Measurements from ENCODE around the gene SH3RF3. TPM values are rescaled to one million over a fixed set of nuclear protein-coding genes. Genes with fewer than 3 reads are reported as not detected.
"Not testable (repeated sequence)": the region's sequence is repeated elsewhere in the genome, so short reads cannot be mapped to it uniquely, and the experiment has no call there.

Gene SH3RF3
- total RNA-seq, 4 donors from 2014 or later = 2.8 to 5.7 (median 3.0) TPM

DNA sequence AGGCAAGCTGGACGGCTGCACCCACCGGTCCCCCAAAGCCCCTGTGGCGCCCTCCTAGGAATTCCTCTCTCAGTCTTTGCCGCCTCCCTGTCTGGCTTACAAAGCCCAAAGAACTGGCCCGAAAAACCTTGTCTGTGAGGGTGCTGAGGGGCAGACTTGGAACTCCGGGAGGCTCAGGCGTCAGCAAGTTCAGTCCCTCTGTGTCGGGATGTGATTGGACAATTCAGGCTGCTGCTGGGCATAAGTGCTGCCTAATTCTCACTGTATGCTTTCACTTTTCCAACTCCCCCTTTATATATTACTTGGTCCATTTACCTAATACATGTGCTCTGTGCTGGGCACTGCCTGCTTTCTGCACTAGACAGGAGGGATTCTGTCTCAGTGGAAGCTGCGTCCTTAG lies 20.3 kb upstream of the SH3RF3 start:
- in situ Hi-C loops (cut with MboI; ENCODE audit: low sequenced_read_pairs in 4 of 4) = no loop called here
- H3K4me3 ChIP-seq = no peak overlapping the region
- no peak overlapping the region for H3K27ac ChIP-seq
- no peaks in the 10 kb centered on the region for H3K27me3 ChIP-seq
- H3K4me1 ChIP-seq = no peaks in the 10 kb centered on the region
- no peak for DNase-seq
- no peak for TF ChIP-seq POLR2A (IDR thresholded peaks at IDR 0.05)
- TF ChIP-seq, protein P1, sequence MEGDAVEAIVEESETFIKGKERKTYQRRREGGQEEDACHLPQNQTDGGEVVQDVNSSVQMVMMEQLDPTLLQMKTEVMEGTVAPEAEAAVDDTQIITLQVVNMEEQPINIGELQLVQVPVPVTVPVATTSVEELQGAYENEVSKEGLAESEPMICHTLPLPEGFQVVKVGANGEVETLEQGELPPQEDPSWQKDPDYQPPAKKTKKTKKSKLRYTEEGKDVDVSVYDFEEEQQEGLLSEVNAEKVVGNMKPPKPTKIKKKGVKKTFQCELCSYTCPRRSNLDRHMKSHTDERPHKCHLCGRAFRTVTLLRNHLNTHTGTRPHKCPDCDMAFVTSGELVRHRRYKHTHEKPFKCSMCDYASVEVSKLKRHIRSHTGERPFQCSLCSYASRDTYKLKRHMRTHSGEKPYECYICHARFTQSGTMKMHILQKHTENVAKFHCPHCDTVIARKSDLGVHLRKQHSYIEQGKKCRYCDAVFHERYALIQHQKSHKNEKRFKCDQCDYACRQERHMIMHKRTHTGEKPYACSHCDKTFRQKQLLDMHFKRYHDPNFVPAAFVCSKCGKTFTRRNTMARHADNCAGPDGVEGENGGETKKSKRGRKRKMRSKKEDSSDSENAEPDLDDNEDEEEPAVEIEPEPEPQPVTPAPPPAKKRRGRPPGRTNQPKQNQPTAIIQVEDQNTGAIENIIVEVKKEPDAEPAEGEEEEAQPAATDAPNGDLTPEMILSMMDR (IDR thresholded peaks at IDR 0.05 in 4 of 5, conservative IDR thresholded peaks at IDR 0.05 in 1 of 5) = no peak
- no peak for ATAC-seq
- H3K9me3 ChIP-seq = no peaks in the 10 kb centered on the region
- H3K36me3 ChIP-seq = no peaks in the 10 kb centered on the region
- intact Hi-C loops (cut with DNase I; ENCODE audit: low total_unique reads) = no loop called here

DNA sequence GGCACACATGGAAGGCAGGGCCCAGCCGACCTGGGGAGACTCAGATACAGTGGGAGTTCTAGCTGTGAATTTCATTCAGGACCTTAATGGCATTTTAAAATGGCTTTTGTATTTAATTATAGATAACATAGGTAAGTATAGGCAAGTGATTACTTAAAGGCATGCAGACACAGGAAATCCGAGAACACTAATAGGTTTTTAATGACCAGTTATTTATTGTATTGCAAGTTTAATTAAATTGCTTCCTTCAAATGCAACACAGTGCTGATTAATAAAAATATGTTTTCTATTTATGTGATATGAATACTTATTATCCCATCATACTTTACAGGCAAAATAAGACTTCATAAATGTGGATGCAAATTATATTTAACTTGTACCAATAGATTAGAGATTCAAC lies 19.7 kb upstream of the SH3RF3 start:
- H3K36me3 ChIP-seq = no peaks in the 10 kb centered on the region
- intact Hi-C loops (cut with DNase I; ENCODE audit: low total_unique reads) (no loop called here), in situ Hi-C loops (cut with MboI; ENCODE audit: low sequenced_read_pairs in 4 of 4) (no loop called here)
- ATAC-seq (no peak), DNase-seq (no peak)
- no peaks in the 10 kb centered on the region for H3K9me3 ChIP-seq
- H3K27ac ChIP-seq = no peak overlapping the region
- H3K27me3 ChIP-seq = no peaks in the 10 kb centered on the region
- no peaks in the 10 kb centered on the region for H3K4me1 ChIP-seq
- TF ChIP-seq, protein P1 (IDR thresholded peaks at IDR 0.05 in 4 of 5, conservative IDR thresholded peaks at IDR 0.05 in 1 of 5) = no peak
- TF ChIP-seq POLR2A (IDR thresholded peaks at IDR 0.05) = no peak
- H3K4me3 ChIP-seq = no peak overlapping the region

DNA sequence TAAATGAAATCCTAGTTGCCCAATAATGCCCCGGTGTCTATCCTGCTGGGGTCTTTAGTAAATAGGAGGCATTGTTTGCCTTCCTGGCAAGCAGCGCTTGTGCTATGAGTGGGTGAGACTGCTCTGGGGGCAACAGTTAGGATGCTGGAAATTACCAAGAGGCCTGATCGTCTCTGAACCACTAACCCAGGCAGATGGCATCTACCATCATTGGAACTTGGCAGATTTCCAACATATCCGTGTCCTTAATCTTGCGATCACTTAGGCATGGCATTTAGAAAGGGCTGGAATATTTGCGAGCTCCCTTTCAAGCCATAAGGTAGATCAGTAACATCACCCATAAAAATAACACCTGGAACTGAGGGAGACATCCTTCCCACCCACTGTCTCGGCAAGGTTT lies 18.8 kb upstream of the SH3RF3 start:
- DNase-seq (no peak), ATAC-seq (no peak)
- H3K27me3 ChIP-seq = no peaks in the 10 kb centered on the region
- intact Hi-C loops (cut with DNase I; ENCODE audit: low total_unique reads) = no loop called here
- TF ChIP-seq POLR2A (IDR thresholded peaks at IDR 0.05) = no peak
- TF ChIP-seq, protein P1 (IDR thresholded peaks at IDR 0.05 in 4 of 5, conservative IDR thresholded peaks at IDR 0.05 in 1 of 5) = no peak
- H3K36me3 ChIP-seq = no peaks in the 10 kb centered on the region
- no peaks in the 10 kb centered on the region for H3K4me1 ChIP-seq
- no peak overlapping the region for H3K4me3 ChIP-seq
- no peaks in the 10 kb centered on the region for H3K9me3 ChIP-seq
- no peak overlapping the region for H3K27ac ChIP-seq
- in situ Hi-C loops (cut with MboI; ENCODE audit: low sequenced_read_pairs in 4 of 4) = no loop called here

DNA sequence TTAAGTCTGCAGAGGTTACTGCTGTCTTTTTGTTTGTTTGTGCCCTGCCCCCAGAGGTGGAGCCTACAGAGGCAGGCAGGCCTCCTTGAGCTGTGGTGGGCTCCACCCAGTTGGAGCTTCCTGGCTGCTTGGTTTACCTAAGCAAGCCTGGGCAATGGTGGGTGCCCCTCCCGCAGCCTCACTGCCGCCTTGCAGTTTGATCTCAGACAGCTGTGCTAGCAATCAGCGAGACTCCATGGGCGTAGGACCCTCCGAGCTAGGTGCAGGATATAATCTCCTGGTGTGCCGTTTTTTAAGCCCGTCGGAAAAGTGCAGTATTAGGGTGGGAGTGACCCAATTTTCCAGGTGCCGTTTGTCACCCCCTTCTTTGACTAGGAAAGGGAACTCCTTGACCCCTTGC lies 11.8 kb upstream of the SH3RF3 start:
- H3K36me3 ChIP-seq, ATAC-seq: not testable (repeated sequence)

DNA sequence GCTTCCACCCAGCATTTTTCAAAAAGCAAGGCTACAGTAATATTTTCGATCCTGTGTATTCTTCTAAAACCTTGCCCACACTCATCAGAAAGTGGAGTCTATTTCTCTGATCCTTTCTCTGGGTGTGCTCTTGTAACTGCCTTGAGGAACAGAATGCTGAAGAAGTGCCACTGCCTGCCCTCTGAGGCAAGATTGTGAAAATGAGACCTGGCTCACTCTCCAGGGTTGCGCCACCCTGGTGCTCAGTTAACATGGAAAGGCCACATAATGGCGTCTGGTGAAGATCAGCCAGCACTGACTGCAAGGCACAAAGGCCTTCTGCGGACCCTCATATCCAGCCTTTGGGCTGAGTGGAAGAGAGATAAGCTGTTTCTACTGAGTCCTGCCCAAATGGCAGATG lies 11.2 kb upstream of the SH3RF3 start:
- H3K4me1 ChIP-seq = no peaks in the 10 kb centered on the region
- H3K27ac ChIP-seq = no peak overlapping the region
- no peak overlapping the region for H3K4me3 ChIP-seq
- H3K27me3 ChIP-seq = no peaks in the 10 kb centered on the region
- no peaks in the 10 kb centered on the region for H3K36me3 ChIP-seq
- intact Hi-C loops (cut with DNase I; ENCODE audit: low total_unique reads) = no loop called here
- in situ Hi-C loops (cut with MboI; ENCODE audit: low sequenced_read_pairs in 4 of 4) = no loop called here
- ATAC-seq (peak; percentile 61 to 80), DNase-seq (peak in 1 of 2 donors; percentile 40)
- H3K9me3 ChIP-seq = no peaks in the 10 kb centered on the region
- TF ChIP-seq, protein P1 (IDR thresholded peaks at IDR 0.05 in 4 of 5, conservative IDR thresholded peaks at IDR 0.05 in 1 of 5) = no peak
- TF ChIP-seq POLR2A (IDR thresholded peaks at IDR 0.05) = no peak

More for the DNA sequence above, 11.8 kb upstream of the SH3RF3 start:
- intact Hi-C loops (cut with DNase I; ENCODE audit: low total_unique reads); H3K9me3 ChIP-seq; in situ Hi-C loops (cut with MboI; ENCODE audit: low sequenced_read_pairs in 4 of 4); H3K27me3 ChIP-seq; H3K27ac ChIP-seq; H3K4me3 ChIP-seq; DNase-seq; H3K4me1 ChIP-seq: not testable (repeated sequence)
